ENCODE measurements around the gene ABHD1.

Gene ABHD1

GRCh38 chr2:27133905-27134780, 10.5 kb downstream of the ABHD1 start, which contains the start of gene PREB:
PREB (minus strand) TSS chr2:27134636; CDS start chr2:27134421, 215 bp downstream.
- in situ Hi-C loops (cut with HindIII; ENCODE audit: low sequenced_read_pairs) = no loop called here

GRCh38 chr2:27134781-27135477, 11.3 kb downstream of the ABHD1 start:
- in situ Hi-C loops (cut with HindIII; ENCODE audit: low sequenced_read_pairs) = no loop called here

DNA sequence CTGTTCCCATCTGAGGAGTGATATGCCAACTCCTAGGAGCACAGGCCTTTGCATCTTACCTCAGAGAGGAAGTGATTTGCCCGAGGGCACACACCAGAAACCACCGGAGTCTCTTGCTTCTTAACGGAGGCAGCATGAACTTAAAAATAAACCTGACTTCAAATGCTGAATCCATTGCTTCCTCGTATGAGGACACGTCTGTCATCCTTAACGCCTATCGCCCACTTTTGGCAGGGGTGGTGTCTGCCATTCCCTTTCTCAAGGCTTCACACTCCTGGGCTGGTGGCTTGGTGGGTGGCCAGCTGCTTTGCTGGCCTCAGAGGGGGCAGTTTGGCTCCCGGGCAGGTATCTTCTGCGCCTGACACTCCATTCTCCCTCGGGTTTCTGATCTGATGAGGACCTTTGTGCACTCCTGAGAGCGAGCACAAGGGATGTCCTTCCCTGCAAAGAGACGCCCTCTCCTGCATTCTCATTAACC, 11.9 kb downstream of the ABHD1 start:
- in situ Hi-C loops (cut with HindIII; ENCODE audit: low sequenced_read_pairs) = no loop called here

DNA sequence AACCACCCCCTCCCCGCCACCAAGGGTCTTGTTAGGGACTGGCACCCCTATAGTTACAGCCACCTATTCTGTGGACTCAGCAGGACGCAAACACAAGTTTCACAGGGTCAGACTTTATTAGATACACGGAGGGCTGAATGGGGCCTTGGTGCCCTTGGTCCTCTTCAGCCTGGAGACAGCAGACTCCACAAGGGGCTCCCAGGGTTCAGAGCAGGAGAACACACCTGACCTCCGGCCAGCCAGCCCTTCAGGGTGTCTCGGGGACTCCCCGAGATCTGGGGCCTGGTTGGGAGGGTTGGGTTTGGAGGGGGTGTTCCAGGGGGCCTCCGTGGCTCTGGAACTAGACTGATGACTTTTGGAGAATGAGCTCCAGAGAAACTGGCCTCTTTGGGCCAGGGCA, 13.1 kb downstream of the ABHD1 start:
- in situ Hi-C loops (cut with HindIII; ENCODE audit: low sequenced_read_pairs) = no loop called here

DNA sequence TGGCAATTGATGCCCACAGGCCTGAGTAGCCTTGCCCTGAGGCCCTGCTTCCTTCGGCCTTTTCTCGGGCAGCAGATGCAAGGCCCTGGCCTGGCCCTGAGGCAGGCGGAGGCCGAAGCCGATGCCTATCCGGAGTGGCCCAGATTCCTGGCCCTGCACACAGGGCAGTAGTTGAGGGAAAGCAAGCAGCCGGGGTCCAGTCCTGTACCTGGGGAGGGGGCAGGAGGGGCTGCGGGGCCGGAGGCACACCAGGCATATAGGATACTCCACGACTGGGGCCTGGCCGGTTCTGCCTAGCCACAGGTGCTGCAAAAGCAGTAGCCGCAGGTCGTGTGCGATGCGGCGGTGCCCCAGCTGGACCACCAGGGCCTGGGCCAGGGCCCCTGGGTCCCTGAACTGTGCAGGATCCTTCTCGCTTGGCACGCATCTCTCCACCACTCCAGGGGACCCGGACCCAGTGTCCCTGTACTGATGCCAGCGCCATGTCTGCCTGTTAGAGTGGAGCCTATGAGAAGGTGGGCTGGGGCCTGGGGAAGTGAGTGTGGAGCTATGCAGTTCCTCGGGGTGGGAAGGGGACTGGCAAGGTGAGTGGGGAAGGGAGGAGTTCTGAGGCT, 13.8 kb downstream of the ABHD1 start:
- in situ Hi-C loops (cut with HindIII; ENCODE audit: low sequenced_read_pairs) = no loop called here

GRCh38 chr2:27138111-27138510, 14.5 kb downstream of the ABHD1 start:
- in situ Hi-C loops (cut with HindIII; ENCODE audit: low sequenced_read_pairs) = no loop called here

- in situ Hi-C loops (cut with HindIII; ENCODE audit: low sequenced_read_pairs) = no loop called here
Measured at GRCh38 chr2:27139310-27139709, 15.7 kb downstream of the ABHD1 start, which contains the start of gene PRR30. PRR30 (minus strand) TSS chr2:27139410; CDS start chr2:27138329, 1,081 bp downstream.

DNA sequence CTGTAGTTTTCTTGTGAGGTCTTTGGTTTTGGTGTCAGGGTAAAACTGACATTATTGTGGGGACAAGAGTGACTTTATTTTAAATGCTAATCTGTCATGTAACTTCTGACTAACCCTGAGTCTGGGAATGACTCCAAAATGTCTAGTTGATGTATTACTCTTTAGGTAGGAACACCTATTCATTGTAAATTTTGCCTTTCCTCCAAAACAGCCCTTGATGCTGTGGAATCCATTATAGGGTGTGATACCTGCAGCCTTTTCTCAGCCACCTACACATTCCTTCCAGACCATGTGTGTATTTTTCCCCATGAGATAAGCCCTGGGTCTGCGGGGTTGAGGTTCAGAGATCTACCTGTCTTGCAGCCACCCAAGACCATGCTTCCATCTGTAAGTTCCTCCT, 19.7 kb downstream of the ABHD1 start:
- in situ Hi-C loops (cut with HindIII; ENCODE audit: low sequenced_read_pairs) = no loop called here

- in situ Hi-C loops (cut with HindIII; ENCODE audit: low sequenced_read_pairs) = no loop called here
Measured at GRCh38 chr2:27145682-27146081, 22.1 kb downstream of the ABHD1 start.

GRCh38 chr2:27147935-27148334, 24.3 kb downstream of the ABHD1 start:
- in situ Hi-C loops (cut with HindIII; ENCODE audit: low sequenced_read_pairs) = no loop called here

DNA sequence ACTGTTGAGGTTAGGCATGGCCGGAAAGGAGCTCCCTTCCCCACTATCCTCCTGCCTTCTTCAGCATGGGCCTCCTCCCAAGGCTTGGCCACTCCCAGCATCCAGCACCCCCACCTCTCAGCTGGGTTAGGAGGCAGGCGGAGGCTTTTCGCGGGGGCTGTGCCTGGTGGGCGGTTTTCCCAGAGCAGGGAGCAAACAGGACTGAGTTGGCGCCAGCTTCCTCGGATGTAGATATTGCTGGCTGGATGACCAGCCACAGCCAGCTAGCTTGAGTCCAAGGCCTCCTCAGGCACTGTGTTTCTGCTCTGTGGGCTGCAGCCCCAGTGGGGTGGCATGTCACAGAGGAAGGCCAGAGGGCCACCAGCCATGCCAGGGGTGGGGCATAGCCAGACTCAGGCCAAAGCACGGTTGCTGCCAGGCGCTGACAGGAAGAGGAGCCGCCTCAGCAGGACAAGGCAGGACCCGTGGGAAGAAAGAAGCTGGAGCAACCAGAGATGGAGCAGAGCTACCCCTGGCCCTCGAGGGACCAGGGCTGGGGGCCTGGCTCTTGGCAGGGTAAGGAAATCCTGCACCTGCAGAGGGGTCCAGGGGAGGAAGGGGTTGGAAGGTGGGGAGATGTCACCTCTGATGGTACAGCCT, 25.3 kb downstream of the ABHD1 start, which contains the start of gene TCF23:
TSS of gene TCF23 (plus strand) at position 204 of the 639 bp plus-strand sequence. CDS start at position 334, 130 bp downstream.
- in situ Hi-C loops (cut with HindIII; ENCODE audit: low sequenced_read_pairs) = no loop called here

DNA sequence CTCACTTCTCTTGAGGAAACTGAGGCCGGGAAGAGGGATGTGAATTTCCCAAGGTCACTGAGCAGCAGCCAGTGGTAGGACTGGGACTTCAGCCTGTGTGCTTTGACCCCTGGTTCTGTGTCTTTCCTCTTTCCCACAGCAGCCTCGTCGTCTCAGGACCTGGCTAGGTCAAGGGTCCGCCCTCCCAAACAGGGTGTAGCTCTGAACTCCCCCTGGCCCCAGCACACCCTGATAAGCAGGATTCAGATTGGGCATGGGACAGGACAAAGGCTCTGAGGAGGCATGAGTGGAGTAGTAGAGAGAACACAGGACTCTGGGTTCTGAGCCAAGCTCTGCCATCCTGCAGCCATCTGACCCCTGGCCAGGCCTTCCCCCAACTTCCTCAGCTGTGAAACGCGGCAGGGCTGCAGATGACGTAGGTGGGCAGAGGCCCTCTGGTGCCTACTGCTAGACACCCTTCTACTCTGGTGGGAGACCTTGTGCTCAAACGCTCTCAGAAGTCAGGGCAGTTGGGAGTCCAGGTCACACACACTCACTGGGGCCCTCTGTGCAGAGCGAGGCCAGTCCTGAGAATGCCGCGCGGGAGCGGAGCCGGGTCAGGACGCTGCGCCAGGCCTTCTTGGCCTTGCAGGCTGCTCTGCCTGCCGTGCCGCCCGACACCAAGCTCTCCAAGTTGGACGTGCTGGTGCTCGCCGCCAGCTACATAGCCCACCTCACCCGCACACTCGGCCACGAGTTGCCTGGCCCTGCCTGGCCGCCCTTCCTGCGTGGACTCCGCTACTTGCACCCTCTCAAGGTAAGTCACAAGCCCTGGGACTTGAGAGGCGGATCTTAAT, 26.2 kb downstream of the ABHD1 start:
- in situ Hi-C loops (cut with HindIII; ENCODE audit: low sequenced_read_pairs) = no loop called here

GRCh38 chr2:27150639-27151230, 27.1 kb downstream of the ABHD1 start:
- in situ Hi-C loops (cut with HindIII; ENCODE audit: low sequenced_read_pairs) = no loop called here

DNA sequence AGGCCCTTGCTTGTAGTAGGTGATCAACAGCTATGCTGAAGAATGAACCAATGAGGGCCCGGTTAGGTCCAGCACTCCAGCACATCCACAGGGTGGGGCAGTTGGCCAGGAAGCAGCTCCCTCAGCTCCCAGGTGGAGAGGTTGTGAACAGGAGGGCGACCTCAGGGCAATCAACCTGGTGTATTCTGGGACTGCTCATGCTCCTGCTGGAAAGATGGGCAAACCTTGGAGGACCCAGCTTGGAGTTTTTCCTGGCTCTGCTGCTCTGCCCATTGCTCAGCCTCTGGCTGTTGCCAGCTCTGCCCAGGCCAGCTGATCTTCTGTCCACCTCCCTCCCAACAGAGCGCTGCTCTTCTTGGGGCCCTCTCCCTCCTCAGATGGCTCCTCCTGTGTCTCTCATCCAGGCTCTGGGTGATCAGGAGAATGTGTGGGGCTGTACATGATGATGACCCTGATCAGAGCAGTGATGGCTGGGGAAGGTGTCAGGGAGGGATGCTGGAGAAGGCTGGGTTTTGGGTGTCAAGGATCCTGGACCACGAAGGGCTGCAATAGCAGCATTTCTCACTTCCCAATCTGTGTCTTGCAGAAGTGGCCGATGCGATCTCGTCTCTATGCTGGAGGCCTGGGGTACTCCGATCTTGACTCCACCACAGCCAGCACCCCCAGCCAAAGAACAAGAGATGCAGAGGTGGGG, 28.6 kb downstream of the ABHD1 start:
- in situ Hi-C loops (cut with HindIII; ENCODE audit: low sequenced_read_pairs) = no loop called here

DNA sequence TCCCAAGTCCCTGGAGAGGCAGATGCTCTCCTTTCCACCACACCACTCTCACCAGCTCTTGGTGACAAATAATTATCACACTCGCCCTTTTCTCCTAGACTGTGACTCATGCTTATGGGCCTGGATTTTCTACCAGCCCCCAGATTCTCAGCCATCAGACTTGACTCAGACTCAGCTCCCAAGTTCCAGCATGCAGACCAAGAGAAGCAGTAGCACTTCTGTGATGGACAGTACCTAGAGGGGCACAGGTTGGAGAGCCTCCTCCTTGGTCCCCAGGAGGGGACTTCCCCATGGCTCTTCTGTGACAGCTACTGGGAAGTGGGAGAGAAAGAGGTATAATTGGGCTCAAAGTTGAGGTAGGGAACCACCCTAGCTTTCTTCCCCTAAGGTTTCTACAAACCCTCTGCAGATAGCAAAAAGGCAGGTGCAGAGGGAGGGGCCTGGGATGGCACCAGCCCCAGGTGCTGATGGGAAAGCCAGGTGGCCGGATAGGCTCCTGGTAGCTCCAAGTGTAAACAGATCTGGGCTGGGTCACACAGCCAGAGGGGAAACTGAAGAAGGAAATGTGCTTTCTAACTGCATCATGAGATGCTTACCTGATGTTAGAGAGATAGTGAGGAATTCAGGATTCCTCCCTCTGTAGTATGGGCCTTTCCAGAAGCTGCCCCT, 29.3 kb downstream of the ABHD1 start:
- in situ Hi-C loops (cut with HindIII; ENCODE audit: low sequenced_read_pairs) = no loop called here

DNA sequence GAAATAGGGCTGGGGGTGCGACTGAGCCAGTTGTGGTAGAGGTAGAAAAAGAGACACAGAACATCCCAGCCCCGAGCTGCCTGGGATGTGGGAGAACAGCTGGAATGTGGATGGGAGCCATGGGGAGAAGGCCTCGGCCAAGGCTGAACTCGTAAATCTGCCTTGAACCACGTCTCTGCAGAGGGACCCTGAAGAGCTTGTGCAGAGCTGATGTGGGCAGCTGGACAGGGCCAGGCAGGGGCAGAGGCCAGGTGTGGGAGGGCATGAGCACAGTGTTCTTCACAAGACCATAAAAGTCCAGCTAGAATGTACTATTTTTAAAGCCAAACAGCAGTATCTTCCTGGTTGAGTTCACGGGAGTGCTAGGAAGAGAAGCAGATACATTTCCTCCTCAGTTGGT, 30.9 kb downstream of the ABHD1 start:
- in situ Hi-C loops (cut with HindIII; ENCODE audit: low sequenced_read_pairs) = no loop called here

GRCh38 chr2:27155069-27155520, 31.5 kb downstream of the ABHD1 start:
- in situ Hi-C loops (cut with HindIII; ENCODE audit: low sequenced_read_pairs) = no loop called here

GRCh38 chr2:27158468-27158867, 34.9 kb downstream of the ABHD1 start:
- in situ Hi-C loops (cut with HindIII; ENCODE audit: low sequenced_read_pairs) = no loop called here

Data from endothelial cell of hepatic sinusoid (primary cell).